ENCODE data around the gene SCRT2. TPM values are rescaled to one million over a fixed set of nuclear protein-coding genes. Genes with fewer than 3 reads are reported as not detected.
"Not testable (repeated sequence)": the region's sequence is repeated elsewhere in the genome, so short reads cannot be mapped to it uniquely, and the experiment has no call there.

Gene SCRT2
- total RNA-seq, 1 experiment from 2014 or later: not detected

DNA sequence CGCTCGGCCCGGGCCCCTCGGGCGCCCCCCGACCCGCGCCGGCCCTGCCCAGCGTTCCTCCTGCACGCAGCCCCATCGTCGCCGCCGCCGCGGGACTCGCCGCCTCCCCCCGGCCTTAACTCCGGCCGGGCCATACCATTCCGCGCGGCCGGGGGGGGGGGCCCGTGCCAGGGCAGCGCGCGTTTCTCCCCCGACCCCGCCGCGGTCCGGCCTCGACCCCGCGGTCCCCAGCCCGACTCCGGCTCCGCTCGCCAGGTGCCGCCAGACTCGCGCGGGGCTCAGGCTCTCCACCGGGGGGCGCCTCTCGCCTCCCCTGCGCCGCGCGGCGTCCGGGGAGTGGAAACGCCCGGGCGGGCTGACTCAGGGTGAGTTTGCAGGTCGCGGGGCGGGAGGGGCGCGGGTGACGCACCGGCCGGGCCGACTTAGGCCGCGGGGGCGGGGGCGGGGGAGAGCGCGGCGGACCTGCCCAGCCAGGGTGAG is 22.5 kb downstream of the SCRT2 start, which contains the start of gene SRXN1:
Gene SRXN1, minus strand, starts transcription at position 91 of the 480 bp plus-strand sequence. Its CDS starts 15 bp downstream, at position 76.
- DNase-seq (ENCODE audit: low read depth): peak; percentile 82

GRCh38 chr20:652615-653109 is 22.9 kb downstream of the SCRT2 start:
- peak; percentile 51 for DNase-seq (ENCODE audit: low read depth)

DNA sequence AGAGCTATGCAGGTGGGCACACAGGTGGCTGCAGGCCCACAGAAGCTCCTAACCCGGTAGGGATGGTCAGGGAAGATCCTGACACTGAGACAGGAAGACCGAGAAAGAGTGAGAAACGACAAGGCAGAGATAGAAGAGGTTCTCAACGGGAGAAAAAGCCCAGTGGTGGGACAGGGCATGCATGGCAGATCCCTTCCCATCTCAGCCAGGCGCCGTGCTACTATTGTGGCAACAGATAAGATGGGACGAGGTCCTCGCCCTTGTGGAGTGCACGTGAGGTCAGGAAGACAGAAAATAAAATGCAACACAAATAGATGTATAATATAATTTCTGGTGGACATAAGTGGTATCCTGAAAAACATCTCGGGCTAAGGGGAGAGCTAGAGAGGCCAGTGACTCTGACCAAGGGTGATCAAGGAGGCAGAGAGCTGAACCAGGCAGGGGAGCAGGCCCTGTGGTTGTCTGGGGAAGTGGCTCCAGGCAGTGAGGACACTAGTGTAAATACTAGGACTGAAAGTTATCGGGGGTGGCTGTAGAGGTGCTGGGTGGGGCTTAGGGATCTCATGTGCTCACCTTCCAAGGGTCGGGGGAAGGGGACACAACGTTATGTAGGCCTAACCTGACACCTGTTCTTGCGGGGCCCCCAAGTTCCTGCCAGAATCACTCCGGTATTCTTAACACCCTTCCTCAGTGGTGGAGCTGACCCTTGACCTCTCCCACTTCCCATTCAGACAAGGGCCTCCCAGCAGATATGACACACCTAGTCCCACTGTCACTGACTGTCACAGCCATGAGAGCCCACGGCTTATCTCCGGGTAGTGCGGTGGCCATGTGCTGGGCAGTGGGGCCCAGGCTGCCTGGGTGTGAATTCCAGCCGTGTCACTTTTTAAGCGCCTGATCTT is 23.6 kb downstream of the SCRT2 start:
- DNase-seq (ENCODE audit: low read depth): no peak

- DNase-seq (ENCODE audit: low read depth): no peak
These were observed 24.6 kb downstream of the SCRT2 start for GRCh38 chr20:650954-651353.

GRCh38 chr20:650281-650680 is 25.3 kb downstream of the SCRT2 start:
- no peak for DNase-seq (ENCODE audit: low read depth)

GRCh38 chr20:647479-648019 is 28.1 kb downstream of the SCRT2 start:
- DNase-seq (ENCODE audit: low read depth): no peak

DNA sequence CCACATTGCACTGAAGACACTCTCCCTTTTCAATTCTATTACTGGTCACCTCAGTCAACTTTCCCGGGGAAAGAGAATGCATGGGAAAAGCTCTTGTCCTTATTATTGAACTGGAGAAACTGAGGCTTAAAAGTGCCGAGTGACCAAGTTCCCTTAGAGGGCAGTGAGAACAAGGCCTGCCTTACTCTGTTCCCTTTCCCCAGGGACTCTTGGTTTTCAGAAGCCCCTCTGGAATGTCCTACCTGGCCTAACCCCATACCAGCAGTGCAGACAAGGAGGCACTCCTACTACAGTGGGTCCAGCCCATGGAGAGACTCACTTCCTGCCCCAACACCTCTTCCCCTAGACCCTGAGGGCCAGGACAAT is 28.8 kb downstream of the SCRT2 start:
- DNase-seq (ENCODE audit: low read depth): no peak

DNA sequence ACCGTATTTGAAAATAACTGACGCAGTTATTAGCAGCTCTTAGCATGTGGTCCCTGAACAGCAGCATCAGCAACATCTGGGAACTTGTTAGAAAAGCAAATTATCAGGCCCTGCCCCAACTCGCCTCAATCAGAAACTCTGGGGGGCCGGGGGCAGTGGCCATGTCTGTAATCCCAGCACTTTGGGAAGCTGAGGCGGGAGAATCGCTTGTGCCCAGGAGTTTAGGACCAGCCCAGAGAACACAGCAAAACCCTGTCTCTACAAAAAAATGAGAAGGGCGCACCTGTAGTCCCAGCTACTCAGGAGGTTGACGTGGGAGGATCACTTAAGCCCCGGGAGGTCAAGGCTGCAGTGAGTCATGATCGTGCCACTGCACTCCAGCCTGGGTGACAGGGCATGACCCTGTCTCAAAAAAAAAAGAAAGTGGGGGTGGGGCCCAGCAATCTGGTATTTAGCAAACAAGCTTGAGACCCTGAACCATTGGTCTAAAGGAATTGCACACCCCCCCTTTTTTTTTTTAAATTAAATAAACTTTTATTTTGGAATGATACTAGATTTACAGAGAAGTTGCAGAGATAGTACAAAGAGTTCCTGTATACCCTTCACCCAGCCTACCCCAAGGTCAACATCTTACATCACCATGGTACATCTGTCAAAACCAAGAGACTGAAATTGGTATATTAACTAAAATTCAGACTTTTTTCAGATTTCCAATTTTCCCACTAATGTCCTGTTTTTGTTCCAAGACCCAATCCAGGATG is 29.3 kb downstream of the SCRT2 start:
- no peak for DNase-seq (ENCODE audit: low read depth)

DNA sequence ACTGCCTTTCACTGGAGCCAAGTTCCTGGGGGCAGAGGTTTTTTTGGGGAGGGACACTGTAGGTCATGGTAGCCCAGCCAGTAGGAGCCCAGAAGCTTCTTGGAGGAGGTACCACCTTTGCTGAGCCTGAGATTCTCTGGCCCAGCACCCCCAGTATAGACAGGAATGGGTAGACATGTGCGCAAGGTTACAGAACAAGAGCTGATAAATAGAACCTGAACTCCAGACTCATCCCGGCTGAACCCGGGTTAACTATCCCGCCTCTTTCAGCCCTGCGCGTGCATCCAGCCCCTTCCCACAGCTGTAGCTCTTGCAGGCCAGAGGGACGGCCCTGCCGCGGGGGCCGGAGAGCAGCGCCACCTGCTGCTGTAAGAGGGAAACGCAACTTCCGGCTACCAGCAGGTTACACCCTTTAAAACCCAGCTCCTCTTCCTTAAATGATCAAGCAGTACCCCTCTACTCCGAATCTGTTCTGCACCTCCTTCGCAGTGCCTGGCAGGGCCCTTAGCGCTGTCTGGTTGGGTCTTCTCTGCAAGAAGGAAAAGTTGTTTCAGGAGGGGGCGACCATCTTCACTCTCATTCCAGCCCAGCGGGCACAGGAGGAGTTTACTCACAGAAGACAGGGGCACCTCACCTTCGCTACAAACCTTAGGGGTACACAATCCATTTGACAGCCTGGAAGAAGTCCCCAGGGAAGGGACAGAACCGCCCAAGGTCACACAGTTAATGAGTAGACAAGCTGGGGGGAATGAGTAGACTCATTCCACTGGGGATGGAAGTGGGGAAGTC is 30.1 kb downstream of the SCRT2 start:
- peak; percentile 62 for DNase-seq (ENCODE audit: low read depth)

- DNase-seq (ENCODE audit: low read depth): no peak
These were observed 30.8 kb downstream of the SCRT2 start for GRCh38 chr20:644692-645317.

GRCh38 chr20:642398-643174 is 33.0 kb downstream of the SCRT2 start:
- DNase-seq (ENCODE audit: low read depth): no peak

GRCh38 chr20:642013-642397 is 33.6 kb downstream of the SCRT2 start:
- DNase-seq (ENCODE audit: low read depth): not testable (repeated sequence)

GRCh38 chr20:641516-641875 is 34.1 kb downstream of the SCRT2 start:
- DNase-seq (ENCODE audit: low read depth): no peak

DNA sequence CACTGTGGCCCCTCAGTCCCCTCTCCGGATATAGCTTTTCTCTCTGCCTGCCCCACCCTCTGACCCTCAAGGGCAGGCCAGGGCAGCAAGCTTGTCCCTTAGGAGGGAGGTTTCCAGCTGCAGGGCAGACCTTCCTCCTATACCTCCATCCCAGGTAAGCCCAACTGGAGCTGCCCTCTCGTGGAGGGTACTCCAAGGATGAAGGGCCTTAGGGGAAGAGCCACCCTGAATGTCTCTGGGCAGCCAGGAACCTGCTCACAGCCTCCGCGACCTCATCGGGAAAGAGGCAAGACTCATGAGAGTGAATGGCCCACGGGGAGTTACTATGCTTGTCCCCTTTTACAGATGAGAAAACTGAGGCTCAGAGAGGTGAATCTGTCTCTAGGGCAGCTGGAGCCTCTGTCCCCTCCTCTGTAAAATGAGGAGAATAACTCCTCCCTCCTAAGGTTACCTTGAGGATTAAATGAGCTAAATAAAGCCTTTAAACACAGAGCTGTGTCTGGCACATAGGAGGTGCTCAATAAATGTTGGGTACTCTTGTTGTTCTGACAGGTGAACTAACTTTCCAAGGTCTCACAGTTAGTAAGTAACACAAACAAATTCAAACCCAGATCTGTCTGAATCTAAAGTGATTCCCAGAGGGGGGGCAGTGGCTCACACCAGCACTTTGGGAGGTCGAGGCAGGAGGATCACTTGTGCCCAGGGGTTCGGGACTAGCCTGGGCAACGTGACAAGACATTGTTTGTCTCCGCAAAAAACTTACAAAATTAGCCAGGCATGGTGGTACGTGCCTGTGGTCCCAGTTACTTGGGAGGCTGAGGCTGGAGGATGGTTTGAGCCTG is 34.7 kb downstream of the SCRT2 start:
- DNase-seq (ENCODE audit: low read depth): no peak

- no peak for DNase-seq (ENCODE audit: low read depth)
These were observed 37.0 kb downstream of the SCRT2 start for GRCh38 chr20:638579-638978.

- DNase-seq (ENCODE audit: low read depth): no peak
These were observed 38.0 kb downstream of the SCRT2 start for GRCh38 chr20:637559-637958.

- DNase-seq (ENCODE audit: low read depth): no peak
These were observed 39.7 kb downstream of the SCRT2 start for GRCh38 chr20:635893-636338.

GRCh38 chr20:635028-635892 is 40.3 kb downstream of the SCRT2 start:
- no peak for DNase-seq (ENCODE audit: low read depth)
